ENCODE results near the gene ICA1L. TPM values are rescaled to one million over a fixed set of nuclear protein-coding genes. Genes with fewer than 3 reads are reported as not detected.

Gene ICA1L
- total RNA-seq, 4 donors from 2014 or later, result 0.72 to 3.0 (median 1.4) TPM

DNA sequence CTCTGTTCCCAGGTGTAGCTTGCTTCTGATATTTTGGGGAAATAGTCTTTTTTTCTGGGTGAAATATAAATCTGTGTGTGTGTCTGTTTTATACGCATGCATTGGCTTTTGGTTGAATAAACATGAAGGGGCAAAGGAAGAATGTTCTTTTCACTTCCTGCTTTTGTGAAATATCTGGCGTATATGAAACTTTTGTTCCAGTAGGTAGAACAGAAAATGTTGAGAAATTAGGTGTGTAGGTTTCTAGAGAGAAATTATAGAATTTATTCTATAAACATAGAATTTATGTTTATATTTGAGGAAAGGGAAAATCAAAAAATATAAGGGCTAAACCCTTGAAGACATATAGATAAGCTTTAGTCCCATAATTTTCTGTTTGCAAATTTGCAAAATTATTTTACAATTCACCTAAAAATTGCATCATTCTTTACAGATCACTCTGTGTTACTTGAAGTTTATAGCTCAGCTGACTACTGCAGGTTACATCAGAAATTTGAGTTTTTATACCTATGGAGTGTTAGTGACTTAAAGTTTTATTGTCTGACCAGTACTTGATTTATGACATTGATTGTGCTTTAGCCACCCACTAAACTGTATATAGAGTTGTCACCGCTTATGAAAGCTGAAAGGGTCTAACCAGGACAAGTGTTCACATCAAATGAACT, 120.7 kb downstream of the ICA1L start:
- DNase-seq (ENCODE audit: low spot score in 2 of 2), result no peak
- H3K4me3 ChIP-seq (ENCODE audit: low read depth, poor library complexity, severe bottlenecking), result no peak overlapping the region
- intact Hi-C loops (cut with DNase I; ENCODE audit: low total_unique reads), result no loop called here
- TF ChIP-seq POLR2A (IDR thresholded peaks at IDR 0.05) (no peak), CTCF (IDR thresholded peaks at IDR 0.05) (no peak)
- WGBS, 2 donors, result 87 to 97% methylated on average over 3 of the region's 3 CpGs

DNA sequence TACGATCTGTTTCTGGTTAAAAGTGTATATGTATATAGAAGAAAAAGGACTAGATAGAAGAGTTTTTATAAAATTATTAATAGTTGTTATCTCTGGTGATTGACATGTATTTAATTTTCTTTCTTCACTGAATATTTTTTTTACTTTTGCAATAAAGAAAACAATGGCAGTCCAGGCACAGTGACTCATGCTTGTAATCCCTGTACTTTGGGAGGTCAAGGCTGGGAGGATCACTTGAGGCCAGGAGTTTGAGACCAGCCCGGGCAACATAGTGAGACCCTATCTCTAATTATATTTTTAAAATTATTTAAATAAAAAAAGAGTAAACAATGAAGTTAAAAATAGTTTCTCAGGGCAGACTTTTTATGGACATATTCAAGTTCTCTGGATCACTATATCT, 122.1 kb downstream of the ICA1L start:
- no peak for TF ChIP-seq POLR2A (IDR thresholded peaks at IDR 0.05)
- TF ChIP-seq CTCF (IDR thresholded peaks at IDR 0.05), result no peak
- WGBS, 2 donors, result 97 to 99% methylated on average over 2 of the region's 2 CpGs
- no peak overlapping the region for H3K4me3 ChIP-seq (ENCODE audit: low read depth, poor library complexity, severe bottlenecking)
- DNase-seq (ENCODE audit: low spot score in 2 of 2), result no peak
- intact Hi-C loops (cut with DNase I; ENCODE audit: low total_unique reads), result no loop called here

GRCh38 chr2:202743613-202744012, 128.0 kb downstream of the ICA1L start:
- WGBS, 2 donors, result 94 to 100% methylated on average over 1 of the region's 1 CpG
- no peak overlapping the region for H3K4me3 ChIP-seq (ENCODE audit: low read depth, poor library complexity, severe bottlenecking)
- intact Hi-C loops (cut with DNase I; ENCODE audit: low total_unique reads), result no loop called here
- TF ChIP-seq POLR2A (IDR thresholded peaks at IDR 0.05) (no peak), CTCF (IDR thresholded peaks at IDR 0.05) (no peak)
- no peak for DNase-seq (ENCODE audit: low spot score in 2 of 2)

DNA sequence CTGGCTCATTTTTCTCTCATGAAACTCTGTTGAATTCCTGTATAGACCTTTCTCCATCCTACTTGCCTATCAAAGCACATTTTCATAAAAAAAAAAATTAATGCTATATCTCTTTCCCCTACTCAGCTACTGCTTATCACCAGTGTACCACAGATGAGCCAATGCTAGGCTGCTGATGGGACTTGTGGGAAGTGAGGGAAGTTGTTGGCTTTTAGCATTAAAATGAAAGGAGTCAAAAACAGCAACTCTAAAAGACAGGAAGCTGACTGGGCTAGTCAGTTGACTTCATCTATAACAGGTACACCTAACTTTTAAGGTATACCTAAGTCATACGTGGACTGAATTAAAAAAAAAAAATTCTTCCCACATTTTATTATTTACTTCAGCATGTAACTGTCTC, 134.7 kb downstream of the ICA1L start:
- 95 to 100% methylated on average over 1 of the region's 1 CpG for WGBS, 2 donors
- H3K4me3 ChIP-seq (ENCODE audit: low read depth, poor library complexity, severe bottlenecking), result no peak overlapping the region
- TF ChIP-seq CTCF (IDR thresholded peaks at IDR 0.05) (no peak), POLR2A (IDR thresholded peaks at IDR 0.05) (no peak)
- intact Hi-C loops (cut with DNase I; ENCODE audit: low total_unique reads), result no loop called here
- DNase-seq (ENCODE audit: low spot score in 2 of 2), result no peak

GRCh38 chr2:202726070-202726469, 145.5 kb downstream of the ICA1L start:
- WGBS, 2 donors, result 94 to 97% methylated on average over 3 of the region's 3 CpGs
- TF ChIP-seq CTCF (IDR thresholded peaks at IDR 0.05), result no peak
- no peak for TF ChIP-seq POLR2A (IDR thresholded peaks at IDR 0.05)
- intact Hi-C loops (cut with DNase I; ENCODE audit: low total_unique reads), result no loop called here
- DNase-seq (ENCODE audit: low spot score in 2 of 2), result no peak
- no peak overlapping the region for H3K4me3 ChIP-seq (ENCODE audit: low read depth, poor library complexity, severe bottlenecking)

- WGBS, 2 donors, result 97 to 98% methylated on average over 5 of the region's 5 CpGs
- H3K4me3 ChIP-seq (ENCODE audit: low read depth, poor library complexity, severe bottlenecking), result no peak overlapping the region
- TF ChIP-seq CTCF (IDR thresholded peaks at IDR 0.05) (no peak), POLR2A (IDR thresholded peaks at IDR 0.05) (no peak)
- DNase-seq (ENCODE audit: low spot score in 2 of 2), result no peak
- intact Hi-C loops (cut with DNase I; ENCODE audit: low total_unique reads), result no loop called here
These were observed 147.8 kb downstream of the ICA1L start for GRCh38 chr2:202723746-202724145.

All from lower leg skin (tissue), 4 donors.